Transverse colon (tissue), 4 donors: ENCODE measurements around the gene TNNT2. TPM values are rescaled to one million over a fixed set of nuclear protein-coding genes. Genes with fewer than 3 reads are reported as not detected.
A peak's percentile ranks its signal among the peaks of the same experiment; 100 is the strongest.

Source experiments
- DNase-seq: peaks from one replicate; pipeline ENCODE4 v3.0.0-alpha.2; 2019
- H3K27ac ChIP-seq, 4 donors: fragments of 200-600 bp; sonication (generic); 2 replicates each; pipeline ENCODE4 v1.5.1; 2016 to 2018; ENCODE audit warnings: inconsistent platforms in 4 of 4
- H3K27me3 ChIP-seq: fragments of 200-600 bp; sonication (generic); 2 replicates; pipeline ENCODE4 v1.5.1; 2017; ENCODE audit warnings: inconsistent platforms
- H3K36me3 ChIP-seq, 4 donors: fragments of 200-600 bp; sonication (generic); 2 replicates each; pipeline ENCODE4 v1.5.1; 2017 to 2019; ENCODE audit warnings: inconsistent platforms in 4 of 4
- H3K4me1 ChIP-seq, 4 donors: fragments of 200-600 bp; sonication (generic); 2 replicates each; pipeline ENCODE4 v1.5.1; 2017 to 2020; ENCODE audit warnings: inconsistent platforms in 4 of 4
- H3K4me3 ChIP-seq, 4 donors: fragments of 200-600 bp; sonication (generic); 1 replicate in 1 of 4; 2 replicates in 3 of 4; pipeline versions ENCODE4 v1.5.1 to v1.6.1; 2017 to 2019; ENCODE audit warnings: inconsistent platforms in 4 of 4
- H3K9me3 ChIP-seq, 2 donors: fragments of 200-600 bp; sonication (generic); 2 replicates each; pipeline ENCODE4 v1.5.1; 2017 to 2019; ENCODE audit warnings: inconsistent platforms in 2 of 2
- EP300 ChIP-seq: sonication (generic); formaldehyde crosslinking; IDR thresholded peaks from one replicate; pipeline ENCODE4 v1.6.1; 2017; ENCODE audit warnings: antibody characterized with exemption, low read depth
- POLR2A ChIP-seq: fragments of 450-650 bp; IDR thresholded peaks from one replicate; pipeline ENCODE4 v1.6.1; 2016; ENCODE audit warnings: antibody characterized with exemption, mild to moderate bottlenecking, moderate library complexity
- POLR2AphosphoS5 ChIP-seq, 3 donors: sonication (generic); formaldehyde crosslinking; IDR thresholded peaks; one replicate each; pipeline ENCODE4 v1.6.1; 2016; ENCODE audit warnings: antibody characterized with exemption in 3 of 3
- whole genome bisulfite sequencing, 2 donors: methylation state at CpG; one replicate each; pipeline ENCODE4 v1.1.5; 2018; ENCODE audit warnings: low coverage in 1 of 2; 5-methylcytosine and 5-hydroxymethylcytosine counted together
- in situ Hi-C, 4 donors: fragments of 200-750 bp; cut with MboI; loops; one replicate each; pipeline versions ENCODE4 v1.15.0 to v1.15.1; 2017; ENCODE audit warnings: low sequenced_read_pairs in 3 of 4, low pct_ligation_motif_present in 1 of 4, low pct_unique_long_range_greater_than_20kb in 1 of 4
- intact Hi-C: fragments of 100-400 bp; cut with DNase I; formaldehyde crosslinking; loops from one replicate; pipeline ENCODE4 v1.15.1; 2023; ENCODE audit warnings: low total_unique reads
- total RNA-seq, 4 donors: library from RNA; depleted of rRNA; stranded (reverse); fragments of >200 nt; gene quantifications; one replicate each; pipeline ENCODE4 v1.1.0, GENCODE V29; 2016
- TF ChIP-seq, protein P1 (sequence below), 5 experiments: fragments of 200-600 bp in 3 of 5; fragments of 450-650 bp in 2 of 5; sonication (generic) in 3 of 5; IDR thresholded peaks; 1 replicate in 2 of 5; 2 replicates in 3 of 5; pipeline ENCODE4 v1.5.1; 2016 to 2017; ENCODE audit warnings: antibody characterized with exemption in 5 of 5, inconsistent platforms in 3 of 5, mild to moderate bottlenecking in 2 of 5, moderate library complexity in 1 of 5

TNNT2 gene
- total RNA-seq, 4 donors from 2014 or later: 0.14 to 0.95 TPM; not detected in 2

DNA sequence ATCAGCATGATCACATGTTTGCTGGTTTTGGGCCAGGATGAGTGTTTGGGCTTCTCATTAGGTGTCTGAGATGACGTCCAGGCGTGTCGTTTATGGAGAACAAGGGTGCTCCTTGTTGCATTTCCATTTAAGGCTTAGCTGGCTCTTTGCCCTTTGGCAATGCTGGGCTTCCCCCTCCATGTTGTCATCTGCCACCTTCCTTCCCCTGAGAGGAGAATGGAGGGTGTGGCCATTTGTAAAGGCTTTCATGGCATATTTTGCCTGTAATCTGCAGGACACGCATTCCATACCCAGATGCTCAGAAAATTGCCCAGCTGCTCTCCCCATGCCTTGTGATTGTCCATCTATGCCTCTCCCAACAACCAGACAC is 66.5 kb downstream of the TNNT2 start:
- Histone ChIP-seq H3K27me3 (no peaks in the 10 kb centered on the region), H3K4me1 (peaks cover 8 to 28% (median 24%) of the 10 kb centered on the region in 4 donors), H3K27ac (no peak overlapping the region), H3K36me3 (no peaks in the 10 kb centered on the region), H3K4me3 (no peak overlapping the region), H3K9me3 (no peaks in the 10 kb centered on the region)
- 14 to 45% methylated on average over 1 to 4 of the region's 4 CpGs for WGBS, 2 donors
- intact Hi-C loops (no loop called here), in situ Hi-C loops (no loop called here)
- no peak for DNase-seq
- TF ChIP-seq POLR2A: no peak
- TF ChIP-seq EP300: no peak
- no peak for TF ChIP-seq POLR2AphosphoS5 (IDR thresholded peaks at IDR 0.05)
- TF ChIP-seq, protein P1, sequence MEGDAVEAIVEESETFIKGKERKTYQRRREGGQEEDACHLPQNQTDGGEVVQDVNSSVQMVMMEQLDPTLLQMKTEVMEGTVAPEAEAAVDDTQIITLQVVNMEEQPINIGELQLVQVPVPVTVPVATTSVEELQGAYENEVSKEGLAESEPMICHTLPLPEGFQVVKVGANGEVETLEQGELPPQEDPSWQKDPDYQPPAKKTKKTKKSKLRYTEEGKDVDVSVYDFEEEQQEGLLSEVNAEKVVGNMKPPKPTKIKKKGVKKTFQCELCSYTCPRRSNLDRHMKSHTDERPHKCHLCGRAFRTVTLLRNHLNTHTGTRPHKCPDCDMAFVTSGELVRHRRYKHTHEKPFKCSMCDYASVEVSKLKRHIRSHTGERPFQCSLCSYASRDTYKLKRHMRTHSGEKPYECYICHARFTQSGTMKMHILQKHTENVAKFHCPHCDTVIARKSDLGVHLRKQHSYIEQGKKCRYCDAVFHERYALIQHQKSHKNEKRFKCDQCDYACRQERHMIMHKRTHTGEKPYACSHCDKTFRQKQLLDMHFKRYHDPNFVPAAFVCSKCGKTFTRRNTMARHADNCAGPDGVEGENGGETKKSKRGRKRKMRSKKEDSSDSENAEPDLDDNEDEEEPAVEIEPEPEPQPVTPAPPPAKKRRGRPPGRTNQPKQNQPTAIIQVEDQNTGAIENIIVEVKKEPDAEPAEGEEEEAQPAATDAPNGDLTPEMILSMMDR (IDR thresholded peaks at IDR 0.05): no peak

- no peaks in the 10 kb centered on the region for H3K27me3 ChIP-seq
- H3K9me3 ChIP-seq: no peaks in the 10 kb centered on the region
- in situ Hi-C loops: no loop called here
- peaks cover 8 to 28% (median 24%) of the 10 kb centered on the region in 4 donors for H3K4me1 ChIP-seq
- no peak for DNase-seq
- no peak overlapping the region for H3K4me3 ChIP-seq
- TF ChIP-seq POLR2AphosphoS5 (IDR thresholded peaks at IDR 0.05) (no peak), EP300 (no peak), POLR2A (no peak)
- TF ChIP-seq, protein P1 (IDR thresholded peaks at IDR 0.05): no peak
- H3K27ac ChIP-seq: no peak overlapping the region
- 61% methylated on average over 7 of the region's 7 CpGs; no CpG with 5 or more reads in 1 of the 2 donors for WGBS, 2 donors
- intact Hi-C loops: no loop called here
- H3K36me3 ChIP-seq: no peaks in the 10 kb centered on the region
Measured at GRCh38 chr1:201310251-201310985, 67.1 kb downstream of the TNNT2 start.

GRCh38 chr1:201309416-201309815 is 68.1 kb downstream of the TNNT2 start:
- Histone ChIP-seq H3K9me3 (no peaks in the 10 kb centered on the region), H3K27me3 (no peaks in the 10 kb centered on the region), H3K36me3 (no peaks in the 10 kb centered on the region), H3K27ac (no peak overlapping the region), H3K4me3 (no peak overlapping the region), H3K4me1 (peaks cover 8 to 28% (median 24%) of the 10 kb centered on the region in 4 donors)
- no peak for TF ChIP-seq POLR2A
- TF ChIP-seq EP300: no peak
- peak in 1 of 3 donors; percentile 12 for TF ChIP-seq POLR2AphosphoS5 (IDR thresholded peaks at IDR 0.05)
- TF ChIP-seq, protein P1 (IDR thresholded peaks at IDR 0.05): peak in 2 of 5 experiments; percentile 8 to 11
- peak; percentile 82 for DNase-seq
- in situ Hi-C loops (no loop called here), intact Hi-C loops (no loop called here)
- 3% methylated on average over 9 of the region's 9 CpGs; no CpG with 5 or more reads in 1 of the 2 donors for WGBS, 2 donors

Other genes with a start within 250 kb of the TNNT2 start
- gene TMEM9, start 223.2 kb downstream of the TNNT2 start, total RNA-seq: 10 to 100 TPM in 3 of 4 donors, 1 to 10 TPM in 1; 6.7 to 35.4 (median 29.4) TPM
- under 1 TPM in 1 of 4 donors, not detected in 3; 0.14 TPM for gene IGFN1, start 186.9 kb downstream of the TNNT2 start, total RNA-seq
- gene PKP1, start 94.2 kb downstream of the TNNT2 start, total RNA-seq: under 1 TPM in 2 of 4 donors, not detected in 2; 0.14 to 0.32 TPM
- gene LAD1, start 21.6 kb upstream of the TNNT2 start, total RNA-seq: 100 to 1,000 TPM; 142 to 215 (median 177) TPM
- under 1 TPM in 2 of 4 donors, not detected in 2; 0.16 to 0.41 TPM for gene TNNI1, start 44.0 kb upstream of the TNNT2 start, total RNA-seq
- gene PHLDA3, start 91.5 kb upstream of the TNNT2 start, total RNA-seq: 10 to 100 TPM; 19.4 to 47.6 (median 31.5) TPM
- gene CSRP1, start 129.4 kb upstream of the TNNT2 start, total RNA-seq: 1,000 to 10,000 TPM in 2 of 4 donors, 100 to 1,000 TPM in 2; 697 to 1,474 (median 915) TPM
- 10 to 100 TPM; 13.0 to 40.6 (median 16.9) TPM for gene NAV1, start 161.4 kb upstream of the TNNT2 start, total RNA-seq